Stimulated activated naive B cell treated with anti-CD40 and anti-IgM and Interleukin-4, amounts not matched to agents 10 μg/mL and 1 μg/mL and 100 μg/mL, for 72 hours (primary cell): Measurements from ENCODE around the gene STRN3.
"Not testable (repeated sequence)": the region's sequence is repeated elsewhere in the genome, so short reads cannot be mapped to it uniquely, and the experiment has no call there.

ENCODE experiments used
- ATAC-seq, 2 donors: fragments of 150-1000 bp; cut with Tn5 transposase; replicated peaks; 2 replicates each; pipeline ENCODE4 v1.10.0; 2021; ENCODE audit warnings: moderate library complexity in 1 of 2
- DNase-seq: peaks from one replicate; pipeline ENCODE4 v3.0.0; 2021
- H3K27ac Mint-ChIP-seq: one replicate; pipeline ENCODE4 v1.8.0; 2022; ENCODE audit warnings: mild to moderate bottlenecking, mixed read lengths
- H3K27me3 Mint-ChIP-seq, 2 donors: one replicate each; pipeline ENCODE4 v1.8.0; 2022; ENCODE audit warnings: mixed read lengths in 2 of 2
- H3K36me3 Mint-ChIP-seq, 2 donors: one replicate each; pipeline ENCODE4 v1.8.0; 2022; ENCODE audit warnings: mixed read lengths in 2 of 2, mild to moderate bottlenecking in 1 of 2
- H3K4me1 Mint-ChIP-seq, 2 donors: one replicate each; pipeline ENCODE4 v1.8.0; 2022; ENCODE audit warnings: mixed read lengths in 2 of 2, mild to moderate bottlenecking in 1 of 2
- H3K4me3 Mint-ChIP-seq, 2 donors: one replicate each; pipeline ENCODE4 v1.8.0; 2022; ENCODE audit warnings: mild to moderate bottlenecking in 2 of 2, mixed read lengths in 2 of 2, moderate library complexity in 1 of 2
- H3K9me3 Mint-ChIP-seq, 2 donors: one replicate each; pipeline ENCODE4 v1.8.0; 2022; ENCODE audit warnings: mixed read lengths in 2 of 2, mild to moderate bottlenecking in 1 of 2

STRN3 gene

DNA sequence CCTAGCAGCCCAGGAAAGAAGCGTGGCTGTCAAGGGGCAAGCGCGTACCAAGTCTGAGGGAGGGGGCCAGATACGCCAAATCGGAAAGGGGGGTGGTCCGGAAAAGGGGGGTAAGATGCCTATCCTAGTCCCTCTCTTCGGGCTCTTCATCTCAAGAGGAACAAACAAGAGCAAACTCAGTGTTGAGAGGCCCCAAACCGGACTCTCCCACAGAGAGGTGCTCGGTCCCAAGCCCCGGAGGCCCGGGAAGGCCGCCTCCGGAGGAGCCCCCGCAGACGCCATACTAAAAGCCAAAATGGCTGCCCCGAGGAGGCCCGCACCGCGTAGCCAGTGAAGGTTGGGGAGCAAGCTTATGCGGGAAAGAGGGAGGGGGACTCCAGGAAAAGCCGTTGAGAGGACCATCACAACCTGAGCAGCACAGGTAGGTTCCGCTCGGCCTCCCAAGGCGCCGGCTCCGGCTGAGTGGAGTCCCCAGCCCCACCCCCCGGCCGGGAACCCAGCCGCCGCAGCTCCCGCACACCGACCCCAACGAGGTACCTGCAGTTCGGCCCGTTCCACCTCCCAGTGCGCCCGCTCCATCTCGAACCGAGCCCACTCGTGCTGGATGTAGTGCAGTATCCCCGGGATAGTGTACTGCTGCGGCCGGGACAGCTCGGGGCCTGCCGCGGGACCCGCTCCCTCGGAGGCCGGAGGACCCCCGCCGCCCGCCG, 657 bp downstream of the STRN3 start, which contains the start of gene AP4S1:
Gene AP4S1, plus strand, starts transcription at position 283 of the 710 bp plus-strand sequence. CDS start 40,548 bp downstream, outside the sequence.
- Mint-ChIP-seq H3K4me3 (peak within 1 kb of the TSS; percentile 96 to 97), H3K27me3 (no peaks in the 10 kb centered on the region), H3K36me3 (peaks cover 9 to 19% of the 10 kb centered on the region in 2 donors), H3K9me3 (no peaks in the 10 kb centered on the region), H3K27ac (peak within 1 kb of the TSS; percentile 98), H3K4me1 (peaks cover 34 to 47% of the 10 kb centered on the region in 2 donors)
- DNase-seq (peak; percentile 34), ATAC-seq (peak; percentile 21 to 26)

DNA sequence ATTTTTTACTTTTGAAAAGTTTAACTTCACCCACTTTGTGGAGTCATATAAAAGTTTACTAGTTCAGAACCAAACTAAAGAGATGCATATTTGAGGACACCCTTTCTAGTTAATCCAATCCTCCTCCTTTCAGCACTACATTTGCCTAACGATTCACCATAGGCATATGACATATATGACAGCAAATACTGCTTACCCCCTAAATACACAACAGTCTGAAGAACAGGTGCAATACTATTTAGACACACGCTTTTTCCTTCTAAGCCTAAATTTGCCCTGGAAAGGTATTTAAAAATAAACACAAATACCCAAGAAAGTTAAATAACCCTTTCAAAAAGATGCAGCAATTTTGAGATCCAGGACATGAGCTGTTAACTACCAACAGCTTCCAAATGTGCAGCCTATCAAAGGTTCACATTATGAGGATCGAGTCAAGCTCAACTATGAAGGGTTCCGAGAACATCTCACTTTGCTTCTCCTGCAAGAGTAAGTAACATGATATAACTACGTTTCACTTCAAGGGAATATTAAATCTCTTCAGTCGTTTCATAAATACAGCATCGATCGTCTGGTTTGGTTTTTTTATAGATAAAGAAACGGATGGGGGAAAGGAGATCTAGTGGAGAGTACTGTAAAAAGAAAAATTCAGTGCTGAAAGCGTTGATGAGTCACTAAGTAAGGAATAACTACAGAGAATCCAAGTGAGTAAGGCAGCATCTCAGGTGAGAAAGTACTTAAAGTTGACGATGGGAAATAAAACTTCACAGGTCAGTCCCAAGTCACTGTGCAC, 1.4 kb downstream of the STRN3 start:
- ATAC-seq (no peak), DNase-seq (no peak)
- H3K27ac Mint-ChIP-seq = peak overlapping the region; percentile 95
- H3K4me3 Mint-ChIP-seq = peak overlapping the region; percentile 96 to 97
- no peaks in the 10 kb centered on the region for H3K9me3 Mint-ChIP-seq
- H3K27me3 Mint-ChIP-seq = no peaks in the 10 kb centered on the region
- peaks cover 34 to 47% of the 10 kb centered on the region in 2 donors for H3K4me1 Mint-ChIP-seq
- H3K36me3 Mint-ChIP-seq = peaks cover 9 to 23% of the 10 kb centered on the region in 2 donors

DNA sequence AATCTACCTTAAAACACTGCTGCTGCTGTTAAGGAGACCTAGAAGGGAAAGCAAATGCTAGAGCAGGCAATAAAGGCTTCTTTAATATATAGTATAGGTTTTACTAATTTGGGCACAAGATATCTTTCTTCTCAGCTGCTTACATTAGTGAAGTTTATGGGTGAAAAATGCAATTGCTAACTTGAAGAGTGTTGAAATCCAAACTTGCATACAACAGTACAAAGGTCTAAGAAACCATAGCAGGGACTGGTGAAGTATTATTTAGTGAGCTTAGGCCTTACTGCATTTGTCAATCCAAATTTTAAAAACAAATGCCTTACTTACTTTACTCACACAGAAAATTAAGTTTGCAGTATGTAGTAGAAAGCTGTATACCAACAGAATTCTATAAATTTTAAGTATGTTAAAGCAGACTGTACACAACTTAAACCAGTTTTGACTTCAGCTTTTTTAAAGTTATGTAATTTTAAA, 2.1 kb downstream of the STRN3 start:
- H3K4me1 Mint-ChIP-seq = peaks cover 30 to 40% of the 10 kb centered on the region in 2 donors
- H3K4me3 Mint-ChIP-seq = peak overlapping the region in 1 of 2 donors; percentile 32
- peaks cover 9 to 23% of the 10 kb centered on the region in 2 donors for H3K36me3 Mint-ChIP-seq
- H3K27me3 Mint-ChIP-seq = no peaks in the 10 kb centered on the region
- peak overlapping the region; percentile 9 for H3K27ac Mint-ChIP-seq
- ATAC-seq (no peak), DNase-seq (no peak)
- no peaks in the 10 kb centered on the region for H3K9me3 Mint-ChIP-seq

DNA sequence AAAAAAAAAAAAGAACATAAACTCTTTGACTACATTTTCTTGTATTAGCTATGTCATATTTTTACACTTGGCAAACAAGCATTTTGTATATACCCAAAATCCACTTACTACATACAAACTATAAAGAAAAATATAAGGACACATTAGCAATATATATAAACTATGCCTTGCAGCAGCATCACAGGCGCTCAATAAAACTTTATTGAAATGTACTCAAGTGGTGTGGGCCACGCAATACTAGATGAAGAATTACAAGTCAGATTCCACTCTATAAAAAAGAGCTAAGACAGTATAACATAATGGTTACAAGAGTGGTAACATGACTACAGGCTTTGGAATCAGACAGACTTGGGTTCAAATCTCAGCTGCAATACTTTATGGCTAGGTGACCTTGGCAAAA, 3.8 kb downstream of the STRN3 start:
- Mint-ChIP-seq H3K27ac (no peak overlapping the region), H3K9me3 (no peaks in the 10 kb centered on the region), H3K27me3 (no peaks in the 10 kb centered on the region), H3K4me3 (no peak overlapping the region), H3K4me1 (peaks cover 29 to 35% of the 10 kb centered on the region in 2 donors), H3K36me3 (peaks cover 9 to 27% of the 10 kb centered on the region in 2 donors)
- no peak for DNase-seq
- ATAC-seq = no peak

DNA sequence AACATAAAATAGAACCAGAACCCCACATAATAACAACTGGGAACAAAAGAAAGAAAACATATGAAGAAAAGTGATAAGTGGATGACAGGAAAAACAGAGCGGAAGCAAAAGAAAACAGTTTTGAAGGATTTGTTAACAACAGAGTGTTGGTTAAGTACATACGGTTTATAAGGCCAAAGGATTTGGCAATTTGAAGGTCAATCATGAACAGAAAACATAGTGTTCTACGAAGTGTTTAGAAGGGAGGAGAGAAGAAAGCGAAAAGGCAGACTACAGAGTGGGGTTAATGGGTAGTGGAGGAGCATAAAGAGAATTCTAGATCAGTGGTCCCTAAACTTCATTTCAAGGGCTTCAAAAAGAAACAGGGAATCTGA, 4.6 kb downstream of the STRN3 start:
- no peak for ATAC-seq
- DNase-seq = no peak
- H3K27ac Mint-ChIP-seq = no peak overlapping the region
- no peaks in the 10 kb centered on the region for H3K9me3 Mint-ChIP-seq
- H3K27me3 Mint-ChIP-seq = no peaks in the 10 kb centered on the region
- peaks cover 9 to 27% of the 10 kb centered on the region in 2 donors for H3K36me3 Mint-ChIP-seq
- H3K4me3 Mint-ChIP-seq = no peak overlapping the region
- peaks cover 24 to 28% of the 10 kb centered on the region in 2 donors for H3K4me1 Mint-ChIP-seq

DNA sequence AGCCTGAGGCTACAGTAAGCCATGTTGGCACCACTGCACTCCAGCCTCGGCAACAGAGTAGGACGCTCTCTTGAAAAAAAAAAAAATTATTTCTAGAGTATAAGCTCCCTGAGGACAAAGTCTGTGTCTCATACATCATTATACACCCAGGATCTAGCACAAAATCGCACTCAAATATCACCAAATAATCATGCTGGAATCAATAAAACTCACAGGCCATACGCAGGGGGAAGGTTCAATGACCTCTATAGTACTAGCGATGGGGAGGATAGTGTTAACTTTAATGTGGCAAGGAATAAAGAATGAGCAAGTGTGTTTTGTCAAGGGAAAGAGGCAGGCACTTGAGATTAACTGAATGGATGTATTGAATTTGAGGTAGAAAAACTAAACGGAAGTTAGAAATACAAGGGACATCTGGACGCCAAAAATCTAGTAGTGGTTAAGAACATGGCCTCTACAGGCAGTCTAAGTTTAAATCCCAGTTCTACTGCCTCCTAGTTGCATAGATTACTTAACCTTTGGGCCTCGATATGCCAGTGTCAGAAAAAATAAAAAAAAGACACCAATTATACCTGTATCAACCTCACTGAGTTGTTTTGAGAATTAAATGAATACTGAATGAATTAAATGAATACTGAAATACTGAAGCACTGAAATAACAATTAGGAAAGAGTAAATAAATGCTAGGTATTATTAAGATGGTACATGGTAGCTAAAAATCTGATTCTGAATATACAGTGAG, 5.2 kb downstream of the STRN3 start:
- H3K27ac Mint-ChIP-seq = no peak overlapping the region
- no peaks in the 10 kb centered on the region for H3K9me3 Mint-ChIP-seq
- ATAC-seq (no peak), DNase-seq (no peak)
- H3K4me3 Mint-ChIP-seq = no peak overlapping the region
- H3K36me3 Mint-ChIP-seq = peaks cover 9 to 27% of the 10 kb centered on the region in 2 donors
- peaks cover 24 to 31% of the 10 kb centered on the region in 2 donors for H3K4me1 Mint-ChIP-seq
- H3K27me3 Mint-ChIP-seq = no peaks in the 10 kb centered on the region

DNA sequence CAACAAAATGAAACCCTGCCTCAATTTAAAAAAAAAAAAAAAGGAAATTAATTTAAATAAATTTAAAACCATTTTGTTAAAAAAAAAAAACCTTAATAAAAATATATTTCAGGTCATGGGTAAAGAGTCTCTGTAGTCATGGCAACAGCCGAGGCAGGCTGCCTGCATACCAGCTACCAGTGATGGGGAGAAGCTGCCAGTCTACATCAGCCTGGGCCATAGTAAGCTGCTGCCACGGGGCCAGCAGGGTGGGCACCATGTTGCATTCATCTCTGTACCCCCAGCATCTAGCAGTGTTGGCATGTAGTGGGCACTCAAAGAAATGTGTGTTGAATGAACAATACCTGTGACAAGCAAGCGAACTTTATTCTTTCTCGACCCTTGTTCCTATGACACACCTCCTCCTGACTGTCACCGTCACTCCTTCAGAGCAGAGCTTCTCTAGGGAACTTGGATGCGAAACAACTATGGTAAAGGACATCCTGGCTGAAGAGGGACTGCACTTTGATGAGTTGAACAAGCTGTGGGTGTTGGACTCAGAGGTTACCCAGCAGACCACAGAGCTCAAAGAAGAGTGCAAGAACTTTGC, 8.0 kb downstream of the STRN3 start:
- Mint-ChIP-seq H3K36me3 (peaks cover 9 to 25% of the 10 kb centered on the region in 2 donors), H3K27ac (no peak overlapping the region), H3K27me3 (no peaks in the 10 kb centered on the region), H3K4me3 (no peak overlapping the region), H3K4me1 (peaks cover 13 to 24% of the 10 kb centered on the region in 2 donors), H3K9me3 (no peaks in the 10 kb centered on the region)
- ATAC-seq (no peak), DNase-seq (no peak)

DNA sequence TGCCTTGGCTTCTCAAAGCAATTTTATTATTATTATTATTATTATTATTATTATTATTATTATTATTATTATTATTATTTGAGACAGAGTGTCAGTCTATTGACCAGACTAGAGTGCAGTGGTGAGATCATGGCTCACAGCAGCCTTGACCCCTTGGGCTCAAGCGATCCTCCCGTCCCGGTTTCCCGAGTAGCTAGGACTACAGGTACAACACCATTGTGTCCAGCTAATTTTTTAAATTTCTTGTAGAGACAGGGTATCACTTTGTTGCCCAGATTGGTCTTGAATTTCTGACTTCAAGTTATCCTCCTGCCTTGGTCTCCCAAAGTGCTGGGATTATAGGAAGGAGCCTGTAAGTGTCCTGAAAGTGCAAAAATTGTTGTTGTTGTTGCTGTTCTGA, 12.3 kb downstream of the STRN3 start:
- DNase-seq = no peak
- no peak for ATAC-seq
- Mint-ChIP-seq H3K27ac (no peak overlapping the region), H3K36me3 (peaks cover 15 to 28% of the 10 kb centered on the region in 2 donors), H3K4me3 (no peak overlapping the region), H3K9me3 (no peaks in the 10 kb centered on the region), H3K27me3 (no peaks in the 10 kb centered on the region), H3K4me1 (peaks cover 12 to 16% of the 10 kb centered on the region in 2 donors)

DNA sequence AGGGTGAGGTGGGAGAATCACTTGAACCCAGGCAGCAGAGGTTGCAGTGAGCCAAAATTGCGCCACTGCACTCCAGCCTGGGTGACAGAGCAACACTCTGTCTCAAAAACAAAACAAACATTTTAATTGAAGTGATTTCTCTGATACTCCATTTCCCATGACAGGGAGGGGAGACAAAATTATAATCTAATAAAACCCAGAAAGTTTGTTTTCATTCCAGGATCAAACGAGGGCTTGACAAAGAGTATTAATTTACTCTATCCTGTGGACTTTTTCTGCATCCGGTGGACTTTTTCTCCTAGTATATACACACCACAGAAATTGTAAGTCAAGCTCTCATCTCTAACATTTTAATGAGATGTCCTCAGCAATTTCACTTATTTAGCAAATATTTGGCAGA, 15.2 kb downstream of the STRN3 start:
- ATAC-seq (no peak), DNase-seq (no peak)
- H3K4me1 Mint-ChIP-seq = peaks cover 12% of the 10 kb centered on the region in 2 donors
- no peaks in the 10 kb centered on the region for H3K9me3 Mint-ChIP-seq
- no peaks in the 10 kb centered on the region for H3K27me3 Mint-ChIP-seq
- H3K27ac Mint-ChIP-seq = no peak overlapping the region
- H3K4me3 Mint-ChIP-seq = no peak overlapping the region
- peaks cover 18 to 32% of the 10 kb centered on the region in 2 donors for H3K36me3 Mint-ChIP-seq

DNA sequence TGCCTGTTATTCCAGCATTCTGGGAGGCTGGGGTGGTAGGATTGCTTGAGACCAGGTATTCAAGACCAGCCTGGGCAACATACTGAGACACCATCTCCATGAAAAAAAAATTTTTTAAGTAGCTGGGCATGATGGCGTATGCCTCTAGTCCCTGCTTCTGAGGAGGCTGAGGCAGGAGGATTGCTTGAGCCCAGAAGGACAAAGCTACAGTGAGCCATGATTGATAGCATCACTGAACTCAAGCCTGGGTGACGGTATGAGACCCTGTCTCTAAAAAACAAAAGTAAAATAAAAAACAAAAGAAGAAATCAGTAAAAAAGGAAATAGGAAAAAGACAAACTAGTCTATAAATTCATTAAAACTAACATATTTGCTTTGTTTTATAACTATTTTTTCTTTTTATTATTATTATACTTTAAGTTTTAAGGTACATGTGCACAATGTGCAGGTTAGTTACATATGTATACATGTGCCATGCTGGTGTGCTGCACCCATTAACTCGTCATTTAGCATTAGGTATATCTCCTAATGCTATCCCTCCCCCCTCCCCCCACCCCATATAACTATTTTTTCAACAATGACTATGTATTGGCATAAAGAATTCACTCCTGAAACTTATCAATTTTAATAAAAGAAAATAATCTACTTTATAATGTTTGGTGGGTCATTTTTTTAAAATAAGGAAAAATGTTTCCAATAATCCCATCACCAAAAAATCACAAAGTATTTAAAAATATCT, 16.2 kb downstream of the STRN3 start:
- no peaks in the 10 kb centered on the region for H3K27me3 Mint-ChIP-seq
- no peaks in the 10 kb centered on the region for H3K9me3 Mint-ChIP-seq
- H3K4me3 Mint-ChIP-seq = no peak overlapping the region
- H3K36me3 Mint-ChIP-seq = peaks cover 17 to 33% of the 10 kb centered on the region in 2 donors
- H3K27ac Mint-ChIP-seq = no peak overlapping the region
- peaks cover 3 to 8% of the 10 kb centered on the region in 2 donors for H3K4me1 Mint-ChIP-seq
- DNase-seq = no peak
- no peak for ATAC-seq

DNA sequence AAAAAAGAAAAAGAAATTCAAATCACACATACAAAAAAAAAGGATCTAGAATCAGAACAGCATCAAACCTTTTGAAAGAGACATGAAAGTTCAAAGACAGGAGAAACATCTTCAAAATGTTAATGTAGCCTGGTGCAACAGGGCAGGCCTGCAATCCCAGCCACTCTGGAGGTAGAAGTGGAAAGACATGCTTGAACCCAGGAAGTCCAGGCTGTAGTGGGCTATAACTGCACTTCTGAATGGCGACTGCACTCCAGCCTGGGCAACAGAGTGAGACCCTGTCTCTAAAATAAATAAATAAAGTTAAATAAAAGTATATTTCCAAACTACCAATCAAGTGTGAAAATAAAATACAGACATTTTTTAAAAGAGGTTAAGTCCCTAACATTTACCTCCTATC, 19.5 kb downstream of the STRN3 start:
- Mint-ChIP-seq H3K4me3 (no peak overlapping the region), H3K27ac (no peak overlapping the region), H3K27me3 (no peaks in the 10 kb centered on the region), H3K9me3 (no peaks in the 10 kb centered on the region), H3K36me3 (peaks cover 14 to 30% of the 10 kb centered on the region in 2 donors), H3K4me1 (peaks cover 0 to 4% of the 10 kb centered on the region in 2 donors)
- no peak for DNase-seq
- no peak for ATAC-seq

DNA sequence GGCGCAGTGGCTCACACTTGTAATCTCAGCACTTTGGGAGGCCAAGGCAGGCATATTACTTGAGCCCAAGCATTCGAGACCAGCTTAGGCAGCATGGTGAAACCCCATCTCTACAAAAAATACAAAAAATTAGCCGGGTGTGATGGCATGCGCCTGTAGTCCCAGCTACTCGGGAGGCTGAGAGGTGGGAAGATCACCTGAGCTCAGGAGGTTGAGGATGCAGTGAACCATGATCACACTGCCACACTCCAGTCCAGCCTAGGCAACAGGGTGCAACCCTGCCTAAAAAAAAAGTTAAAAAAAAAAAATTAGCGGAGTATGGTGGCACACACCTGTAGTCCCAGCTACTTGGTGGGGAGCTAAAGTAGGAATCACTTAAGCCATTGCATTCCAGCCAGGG, 22.2 kb downstream of the STRN3 start:
- not testable (repeated sequence) for H3K4me1 Mint-ChIP-seq, H3K4me3 Mint-ChIP-seq, ATAC-seq, DNase-seq, H3K27ac Mint-ChIP-seq, H3K9me3 Mint-ChIP-seq, H3K27me3 Mint-ChIP-seq
- peaks cover 28 to 49% of the 10 kb centered on the region in 2 donors for H3K36me3 Mint-ChIP-seq

DNA sequence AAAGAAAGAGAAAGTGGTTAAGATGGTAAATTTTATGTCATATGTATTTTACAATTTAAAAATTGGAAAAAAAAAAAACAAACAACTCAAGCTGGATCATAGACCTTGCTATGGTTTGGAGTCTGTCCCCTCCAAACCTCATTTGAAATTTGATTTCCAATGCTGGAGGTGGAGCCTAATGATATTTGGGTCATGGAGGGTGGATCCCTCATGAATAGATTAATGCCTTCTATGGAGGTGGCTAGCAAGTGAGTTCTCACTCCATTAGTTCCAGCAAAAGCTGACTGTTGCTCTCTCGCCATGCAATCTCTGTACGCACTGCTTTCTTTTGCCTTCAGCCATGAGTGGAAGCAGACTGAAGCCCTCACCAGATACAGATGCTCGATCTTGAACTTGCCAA, 22.9 kb downstream of the STRN3 start:
- no peaks in the 10 kb centered on the region for H3K27me3 Mint-ChIP-seq
- DNase-seq (no peak), ATAC-seq (no peak)
- H3K9me3 Mint-ChIP-seq = peaks cover 1 to 4% of the 10 kb centered on the region in 2 donors
- no peak overlapping the region for H3K27ac Mint-ChIP-seq
- H3K4me1 Mint-ChIP-seq = peaks cover 0 to 4% of the 10 kb centered on the region in 2 donors
- no peak overlapping the region for H3K4me3 Mint-ChIP-seq
- peaks cover 33 to 56% of the 10 kb centered on the region in 2 donors for H3K36me3 Mint-ChIP-seq
